ENCODE results near the gene CREBBP. TPM values are rescaled to one million over a fixed set of nuclear protein-coding genes. Genes with fewer than 3 reads are reported as not detected.

The CREBBP gene
- total RNA-seq, 4 donors from 2014 or later = 76.3 to 152 (median 105) TPM

DNA sequence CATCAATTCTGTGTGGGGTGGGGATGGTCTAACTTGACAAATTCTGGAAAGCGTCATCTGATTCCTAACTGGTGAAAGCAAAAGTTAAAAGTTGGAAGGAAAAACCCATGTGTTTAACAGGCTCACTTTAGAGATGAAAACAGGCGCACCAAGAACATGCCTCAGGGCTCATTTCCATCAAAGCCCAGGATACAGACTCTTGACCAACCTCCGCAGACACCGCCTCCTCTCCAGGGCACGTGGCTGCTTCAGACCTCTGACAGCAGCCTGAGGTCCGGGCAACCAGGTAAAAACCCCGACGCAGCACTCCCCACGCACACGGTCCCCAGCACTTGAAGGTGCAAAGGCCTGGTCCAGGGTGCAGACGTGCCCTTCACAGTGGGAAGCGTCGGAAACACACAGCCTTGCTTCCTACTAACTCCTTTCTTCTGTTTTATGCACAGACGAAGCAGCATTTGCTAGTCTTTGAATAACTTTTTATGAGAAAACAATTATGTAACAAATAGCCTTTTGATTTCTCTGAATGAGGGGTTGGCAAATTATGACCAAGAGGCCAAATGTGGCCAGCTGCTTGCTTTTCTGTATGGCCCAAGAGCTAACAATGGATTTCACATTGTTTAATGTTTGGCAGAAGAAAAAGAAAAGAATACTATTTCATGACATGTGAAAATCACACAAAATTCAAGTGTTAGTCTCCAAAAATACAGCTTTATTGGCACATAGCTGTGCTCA, 119.0 kb downstream of the CREBBP start:
- H3K4me3 ChIP-seq = no peak overlapping the region
- H3K27me3 ChIP-seq = no peaks in the 10 kb centered on the region
- no peak overlapping the region for H3K27ac ChIP-seq
- TF ChIP-seq POLR2AphosphoS5 (IDR thresholded peaks at IDR 0.05) (no peak), POLR2A (IDR thresholded peaks at IDR 0.05) (no peak), EP300 (IDR thresholded peaks at IDR 0.05) (no peak)
- TF ChIP-seq, protein P1, sequence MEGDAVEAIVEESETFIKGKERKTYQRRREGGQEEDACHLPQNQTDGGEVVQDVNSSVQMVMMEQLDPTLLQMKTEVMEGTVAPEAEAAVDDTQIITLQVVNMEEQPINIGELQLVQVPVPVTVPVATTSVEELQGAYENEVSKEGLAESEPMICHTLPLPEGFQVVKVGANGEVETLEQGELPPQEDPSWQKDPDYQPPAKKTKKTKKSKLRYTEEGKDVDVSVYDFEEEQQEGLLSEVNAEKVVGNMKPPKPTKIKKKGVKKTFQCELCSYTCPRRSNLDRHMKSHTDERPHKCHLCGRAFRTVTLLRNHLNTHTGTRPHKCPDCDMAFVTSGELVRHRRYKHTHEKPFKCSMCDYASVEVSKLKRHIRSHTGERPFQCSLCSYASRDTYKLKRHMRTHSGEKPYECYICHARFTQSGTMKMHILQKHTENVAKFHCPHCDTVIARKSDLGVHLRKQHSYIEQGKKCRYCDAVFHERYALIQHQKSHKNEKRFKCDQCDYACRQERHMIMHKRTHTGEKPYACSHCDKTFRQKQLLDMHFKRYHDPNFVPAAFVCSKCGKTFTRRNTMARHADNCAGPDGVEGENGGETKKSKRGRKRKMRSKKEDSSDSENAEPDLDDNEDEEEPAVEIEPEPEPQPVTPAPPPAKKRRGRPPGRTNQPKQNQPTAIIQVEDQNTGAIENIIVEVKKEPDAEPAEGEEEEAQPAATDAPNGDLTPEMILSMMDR (IDR thresholded peaks at IDR 0.05) = no peak
- DNase-seq (ENCODE audit: low spot score in 2 of 2) = no peak
- H3K9me3 ChIP-seq = no peaks in the 10 kb centered on the region
- no peaks in the 10 kb centered on the region for H3K4me1 ChIP-seq
- WGBS = 78% methylated on average over 14 of the region's 14 CpGs
- peaks cover 92% of the 10 kb centered on the region for H3K36me3 ChIP-seq

DNA sequence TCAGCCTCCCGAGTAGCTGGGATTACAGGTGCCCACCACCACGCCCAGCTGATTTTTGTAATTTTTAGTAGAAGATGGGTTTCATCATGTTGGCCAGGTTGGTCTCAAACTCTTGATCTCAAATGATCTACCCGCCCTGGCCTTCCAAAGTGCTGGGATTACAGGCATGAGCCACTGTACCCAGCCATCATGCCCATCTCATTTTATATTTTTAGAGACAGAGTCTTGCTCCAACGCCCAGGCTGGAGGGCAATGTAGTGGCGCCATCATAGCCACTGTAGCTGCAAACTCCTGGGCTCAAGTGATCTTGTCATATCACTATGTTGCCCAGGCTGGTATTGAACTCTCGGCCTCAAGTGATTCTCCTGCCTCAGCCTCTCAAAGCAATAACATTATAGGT, 120.0 kb downstream of the CREBBP start:
- peaks cover 92% of the 10 kb centered on the region for H3K36me3 ChIP-seq
- DNase-seq (ENCODE audit: low spot score in 2 of 2) = no peak

DNA sequence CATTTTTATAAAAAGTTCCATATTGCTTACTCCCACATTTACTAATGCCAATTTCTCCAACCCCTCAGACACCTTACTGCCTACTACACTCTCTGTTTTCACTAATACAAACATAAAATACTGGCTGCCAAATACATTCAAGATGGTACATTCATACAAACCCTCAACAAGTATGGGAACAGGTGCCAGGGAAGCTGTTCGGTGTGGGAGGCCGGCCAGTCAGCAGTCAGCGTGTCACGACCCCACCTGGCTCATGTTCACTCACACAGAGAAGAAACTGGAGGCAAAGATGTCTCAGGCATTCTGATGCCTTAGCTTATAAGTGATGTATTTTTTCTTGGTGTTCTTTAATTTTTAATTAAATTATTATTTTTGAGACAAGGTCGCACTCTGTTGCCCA, 120.8 kb downstream of the CREBBP start:
- Histone ChIP-seq H3K9me3 (no peaks in the 10 kb centered on the region), H3K27me3 (no peaks in the 10 kb centered on the region), H3K27ac (no peak overlapping the region), H3K4me3 (no peak overlapping the region), H3K36me3 (peaks cover 92% of the 10 kb centered on the region), H3K4me1 (no peaks in the 10 kb centered on the region)
- WGBS = 92% methylated on average over 5 of the region's 5 CpGs
- TF ChIP-seq POLR2A (IDR thresholded peaks at IDR 0.05) (no peak), EP300 (IDR thresholded peaks at IDR 0.05) (no peak)
- DNase-seq (ENCODE audit: low spot score in 2 of 2) = no peak

More for the DNA sequence above, 120.0 kb downstream of the CREBBP start:
- no peaks in the 10 kb centered on the region for H3K9me3 ChIP-seq
- TF ChIP-seq, protein P1 (IDR thresholded peaks at IDR 0.05) = no peak
- no peak for TF ChIP-seq POLR2AphosphoS5 (IDR thresholded peaks at IDR 0.05)
- TF ChIP-seq POLR2A (IDR thresholded peaks at IDR 0.05) = no peak
- TF ChIP-seq EP300 (IDR thresholded peaks at IDR 0.05) = no peak
- no peaks in the 10 kb centered on the region for H3K4me1 ChIP-seq
- H3K27ac ChIP-seq = no peak overlapping the region
- H3K27me3 ChIP-seq = no peaks in the 10 kb centered on the region
- WGBS = 86% methylated on average over 6 of the region's 6 CpGs
- no peak overlapping the region for H3K4me3 ChIP-seq

DNA sequence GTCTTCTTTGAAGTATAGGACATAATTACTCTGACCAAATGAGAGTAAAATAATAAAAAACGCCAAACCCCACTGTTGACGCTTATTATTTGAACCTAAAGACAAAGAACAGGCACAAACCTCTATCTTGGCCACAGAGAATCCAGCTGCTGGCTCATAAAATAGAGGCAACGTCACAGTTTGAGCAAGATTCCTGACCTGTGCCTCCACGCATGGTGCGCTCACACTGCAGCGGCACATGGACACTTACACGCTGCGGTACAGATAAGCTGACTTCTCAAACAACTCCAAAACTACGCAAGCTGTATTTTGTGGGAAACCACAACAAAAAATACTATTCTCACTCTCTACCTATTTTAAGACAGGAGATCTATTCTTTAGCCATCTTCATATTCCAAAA, 124.4 kb downstream of the CREBBP start:
- TF ChIP-seq EP300 (IDR thresholded peaks at IDR 0.05) (no peak), POLR2AphosphoS5 (IDR thresholded peaks at IDR 0.05) (no peak)
- TF ChIP-seq, protein P1 (IDR thresholded peaks at IDR 0.05) = no peak
- Histone ChIP-seq H3K9me3 (no peaks in the 10 kb centered on the region), H3K4me1 (no peaks in the 10 kb centered on the region), H3K4me3 (no peak overlapping the region), H3K27ac (no peak overlapping the region), H3K36me3 (peaks cover 77% of the 10 kb centered on the region), H3K27me3 (no peaks in the 10 kb centered on the region)
- no peak for DNase-seq (ENCODE audit: low spot score in 2 of 2)
- WGBS = 93% methylated on average over 9 of the region's 9 CpGs

DNA sequence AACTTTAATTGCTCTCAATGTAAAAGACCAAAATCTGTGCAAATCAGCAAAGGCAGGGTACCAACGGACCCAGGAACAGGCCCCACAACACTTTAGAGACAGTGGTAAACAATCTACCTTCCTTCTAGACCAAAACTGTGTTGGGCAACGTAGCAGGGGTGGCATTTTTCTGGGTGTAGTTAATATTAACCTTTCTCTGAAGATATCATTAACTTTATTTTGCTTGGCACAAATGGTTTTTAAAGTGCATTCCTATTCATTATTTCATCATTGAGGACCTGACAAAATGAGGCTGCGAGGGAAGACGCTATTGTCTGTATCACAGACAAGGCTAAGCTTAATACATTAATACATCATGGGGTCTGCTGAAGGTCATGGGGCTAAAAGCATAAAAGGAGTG, 125.3 kb downstream of the CREBBP start:
- DNase-seq (ENCODE audit: low spot score in 2 of 2) = no peak
- Histone ChIP-seq H3K27me3 (no peaks in the 10 kb centered on the region), H3K4me1 (no peaks in the 10 kb centered on the region), H3K4me3 (no peak overlapping the region), H3K36me3 (peaks cover 77% of the 10 kb centered on the region), H3K9me3 (no peaks in the 10 kb centered on the region), H3K27ac (no peak overlapping the region)
- WGBS = 81% methylated on average over 4 of the region's 4 CpGs
- TF ChIP-seq, protein P1 (IDR thresholded peaks at IDR 0.05) = no peak
- TF ChIP-seq EP300 (IDR thresholded peaks at IDR 0.05) = no peak

DNA sequence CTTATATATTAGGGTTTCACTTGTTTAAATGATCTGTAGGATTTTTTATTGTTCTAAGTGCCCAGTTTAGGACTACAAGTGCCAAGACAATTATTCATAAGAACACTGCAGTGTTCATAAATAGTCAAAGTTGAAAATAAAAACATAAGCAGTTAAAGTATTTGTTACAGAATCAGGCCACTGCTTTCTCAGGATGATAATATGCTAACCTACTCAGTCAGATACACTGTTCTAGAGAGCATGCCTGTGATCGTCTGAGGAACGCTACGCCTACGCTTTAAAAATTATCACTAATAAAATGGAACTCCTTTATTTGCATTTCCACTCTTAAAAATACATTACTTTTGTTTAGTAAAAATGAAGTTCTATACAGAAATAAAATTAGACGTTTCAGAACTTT, 125.7 kb downstream of the CREBBP start:
- Histone ChIP-seq H3K27ac (no peak overlapping the region), H3K4me1 (no peaks in the 10 kb centered on the region), H3K9me3 (no peaks in the 10 kb centered on the region), H3K36me3 (peaks cover 73% of the 10 kb centered on the region), H3K4me3 (no peak overlapping the region), H3K27me3 (no peaks in the 10 kb centered on the region)
- no peak for DNase-seq (ENCODE audit: low spot score in 2 of 2)
- 90% methylated on average over 5 of the region's 5 CpGs for WGBS
- TF ChIP-seq POLR2AphosphoS5 (IDR thresholded peaks at IDR 0.05) (no peak), POLR2A (IDR thresholded peaks at IDR 0.05) (no peak), EP300 (IDR thresholded peaks at IDR 0.05) (no peak)
- TF ChIP-seq, protein P1 (IDR thresholded peaks at IDR 0.05) = no peak

All from suprapubic skin (tissue), 4 donors.